Panc1 (cell line): Measurements from ENCODE around the gene RIN2.

ENCODE experiments used
- CTCF ChIP-seq: fragments of 450-650 bp; IDR thresholded peaks from 2 replicates; pipeline ENCODE4 v1.5.1; 2017; ENCODE audit warnings: mild to moderate bottlenecking
- POLR2AphosphoS5 ChIP-seq: IDR thresholded peaks from 2 replicates; pipeline ENCODE4 v1.6.1; 2012; ENCODE audit warnings: mild to moderate bottlenecking, low read depth, low read length, moderate library complexity
- REST ChIP-seq, 2 experiments: IDR thresholded peaks; 2 replicates each; pipeline ENCODE4 v1.6.1; 2011 to 2012; ENCODE audit warnings: low read depth in 2 of 2, control low read depth in 1 of 2, low read length in 1 of 2, mild to moderate bottlenecking in 1 of 2, moderate library complexity in 1 of 2; ENCODE audit not compliant: insufficient read depth in 1 of 2
- TCF7L2 ChIP-seq: IDR thresholded peaks from 2 replicates; pipeline ENCODE4 v1.6.1; 2011; ENCODE audit warnings: mild to moderate bottlenecking, low read depth, low read length, inconsistent platforms

GRCh38 chr20:19730706-19731105 is 27.4 kb upstream of the RIN2 start:
- no peak for TF ChIP-seq CTCF
- no peak for TF ChIP-seq POLR2AphosphoS5
- TF ChIP-seq TCF7L2 = no peak
- TF ChIP-seq REST (IDR thresholded peaks at IDR 0.05; ENCODE audit: insufficient read depth in 1 of 2, low read depth in 2 of 2, low read length in 1 of 2) = no peak
